Hindlimb muscle (tissue), 1 donor: ENCODE measurements around the gene ANKS1B. TPM values are rescaled to one million over a fixed set of nuclear protein-coding genes. Genes with fewer than 3 reads are reported as not detected.

Source experiments
- DNase-seq: peaks from one replicate; pipeline ENCODE4 v3.0.0-alpha.2; 2013
- polyA plus RNA-seq: library from polyadenylated mRNA; unstranded; fragments of 120-200 nt; gene quantifications from one replicate; pipeline ENCODE4 v1.2.1, GENCODE V29; 2013; ENCODE audit not compliant: insufficient read length

Gene ANKS1B
- polyA plus RNA-seq, 1 donor: 2.2 TPM

DNA sequence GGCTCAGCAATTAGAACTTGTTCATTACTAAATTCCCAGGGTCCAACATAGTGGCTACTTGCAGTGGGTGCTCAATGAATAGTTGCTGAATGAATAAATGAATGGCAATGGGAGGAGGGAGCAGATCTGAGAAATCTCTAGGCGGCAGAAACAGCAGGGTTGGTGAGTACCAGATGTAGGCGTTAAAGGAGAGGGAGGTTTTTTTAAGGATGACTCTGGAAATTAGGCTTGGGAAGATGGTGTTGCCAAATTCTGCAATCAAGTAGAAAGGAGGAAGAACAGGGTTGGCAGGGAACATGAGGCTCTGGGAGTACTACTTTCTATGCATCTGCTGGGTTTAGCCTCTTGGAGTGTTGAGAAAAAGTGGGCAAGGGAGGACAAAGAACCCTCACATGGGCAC is 1132.6 kb downstream of the ANKS1B start:
- DNase-seq: no peak

DNA sequence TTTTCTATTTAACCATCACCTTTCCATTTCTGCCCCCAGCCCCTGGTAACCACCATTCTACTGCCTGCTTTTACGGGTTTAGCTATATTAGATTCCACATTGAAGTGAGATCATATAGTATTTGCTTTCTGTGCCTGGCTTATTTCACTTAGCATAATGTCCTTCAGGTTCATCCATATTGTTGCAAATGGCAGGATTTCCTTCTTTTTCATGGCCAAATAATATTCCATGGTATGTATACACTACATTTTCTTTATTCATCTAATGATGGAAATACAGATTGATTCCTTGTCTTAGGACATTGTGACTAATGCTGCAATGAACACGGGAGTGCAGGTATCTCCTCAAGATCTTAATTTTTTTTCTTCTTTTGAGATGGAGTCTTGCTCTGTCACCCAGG is 1137.5 kb downstream of the ANKS1B start:
- no peak for DNase-seq

DNA sequence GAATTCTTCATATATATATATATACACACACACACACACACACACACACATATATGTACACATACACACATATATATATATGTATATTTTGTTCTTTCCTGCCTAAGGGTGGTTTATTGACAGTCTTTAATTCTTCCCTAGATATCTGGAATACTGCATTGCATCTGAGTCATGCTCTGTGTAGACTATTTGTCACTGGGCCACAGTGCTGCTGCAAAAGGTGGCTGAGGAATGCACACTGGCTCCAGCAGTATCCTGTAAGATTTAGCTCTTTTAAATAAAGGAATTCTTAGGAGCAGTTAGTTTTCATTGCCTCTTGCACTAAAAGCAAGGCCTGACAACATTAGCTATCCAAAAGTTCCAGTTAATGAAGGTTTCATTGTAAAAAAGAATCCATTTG is 1138.8 kb downstream of the ANKS1B start:
- DNase-seq: no peak

DNA sequence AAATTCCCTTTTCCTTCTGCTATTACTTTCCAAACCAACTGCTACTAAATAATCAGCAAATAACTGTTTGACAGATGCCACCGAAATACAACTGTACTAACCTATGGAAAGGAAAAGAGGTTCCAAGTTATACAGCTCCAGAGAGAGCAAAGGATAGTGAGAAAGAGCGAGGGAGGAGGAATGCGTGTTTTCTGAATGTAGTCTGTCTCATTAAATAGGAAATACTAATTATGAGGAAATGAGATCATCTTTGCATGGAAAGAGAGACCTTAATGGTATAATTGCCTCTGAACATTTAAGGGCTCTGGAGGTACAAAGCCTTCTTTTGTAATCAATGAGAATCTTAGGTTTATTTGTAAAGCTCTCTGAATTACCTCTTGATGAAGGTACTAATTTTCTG is 1144.4 kb downstream of the ANKS1B start:
- no peak for DNase-seq

DNA sequence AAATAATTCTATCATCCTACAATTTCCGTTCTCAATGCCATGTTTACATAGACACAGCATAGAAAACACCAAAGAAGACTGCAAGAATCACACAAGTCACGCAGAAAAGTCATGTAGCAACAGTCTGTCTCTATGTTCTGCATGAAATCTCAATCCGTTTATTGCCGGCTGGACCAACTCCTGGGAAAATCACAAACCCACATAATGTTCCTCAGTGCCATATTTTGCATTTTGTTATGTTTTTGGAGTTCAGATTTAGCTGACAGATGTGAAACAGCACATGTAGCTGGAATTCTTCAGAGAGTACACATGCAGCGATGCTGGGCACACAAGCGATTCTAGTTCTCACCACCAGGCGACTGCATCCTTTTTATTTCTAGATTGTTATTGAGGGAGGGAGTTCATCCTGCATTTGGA is 1146.5 kb downstream of the ANKS1B start:
- peak; percentile 34 for DNase-seq

DNA sequence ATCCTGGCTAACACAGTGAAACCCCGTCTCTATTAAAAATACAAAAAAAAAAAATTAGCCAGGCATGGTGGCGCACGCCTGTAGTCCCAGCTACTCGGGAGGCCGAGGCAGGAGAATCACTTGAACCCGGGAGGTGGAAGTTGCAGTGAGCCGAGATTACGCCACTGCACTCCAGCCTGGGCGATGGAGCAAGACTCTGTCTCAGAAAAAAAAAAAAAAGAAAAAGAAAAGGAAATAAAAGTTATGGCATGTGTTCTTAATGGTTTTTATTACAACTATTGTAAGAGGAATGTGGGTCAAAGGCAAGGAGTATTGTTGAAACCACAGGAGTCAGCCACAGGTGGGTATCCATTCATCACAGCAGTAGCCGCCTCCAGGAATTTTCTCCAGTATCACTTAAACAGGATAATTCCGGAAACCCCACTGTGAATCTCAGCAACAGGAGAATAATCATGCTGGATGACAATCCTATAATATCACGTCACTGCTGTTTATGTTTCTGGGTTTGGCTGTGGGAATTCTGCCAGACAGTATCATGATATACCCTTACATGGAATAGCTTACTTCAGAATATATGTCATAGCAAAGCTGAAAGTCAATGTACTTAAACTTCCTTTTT is 1147.5 kb downstream of the ANKS1B start:
- DNase-seq: peak; percentile 41

DNA sequence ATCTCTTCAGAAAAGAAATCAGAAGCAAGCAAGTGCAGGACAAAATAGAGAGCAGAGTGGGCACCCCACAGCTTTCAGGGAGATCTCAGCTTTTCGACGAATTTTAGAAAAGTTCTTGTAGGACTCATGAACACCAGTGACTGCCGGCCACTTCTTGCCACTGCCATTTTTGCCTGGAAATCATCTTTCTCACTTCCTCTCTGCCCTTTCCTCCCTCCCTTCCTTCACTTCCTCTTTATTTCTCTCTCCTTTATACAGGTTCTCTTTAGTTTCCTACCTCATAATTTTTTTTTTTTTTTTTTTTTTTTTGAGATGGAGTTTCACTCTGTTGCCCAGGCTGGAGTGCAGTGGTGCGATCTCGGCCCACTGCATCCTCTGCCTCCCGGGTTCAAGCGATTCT is 1154.1 kb downstream of the ANKS1B start:
- DNase-seq: no peak

DNA sequence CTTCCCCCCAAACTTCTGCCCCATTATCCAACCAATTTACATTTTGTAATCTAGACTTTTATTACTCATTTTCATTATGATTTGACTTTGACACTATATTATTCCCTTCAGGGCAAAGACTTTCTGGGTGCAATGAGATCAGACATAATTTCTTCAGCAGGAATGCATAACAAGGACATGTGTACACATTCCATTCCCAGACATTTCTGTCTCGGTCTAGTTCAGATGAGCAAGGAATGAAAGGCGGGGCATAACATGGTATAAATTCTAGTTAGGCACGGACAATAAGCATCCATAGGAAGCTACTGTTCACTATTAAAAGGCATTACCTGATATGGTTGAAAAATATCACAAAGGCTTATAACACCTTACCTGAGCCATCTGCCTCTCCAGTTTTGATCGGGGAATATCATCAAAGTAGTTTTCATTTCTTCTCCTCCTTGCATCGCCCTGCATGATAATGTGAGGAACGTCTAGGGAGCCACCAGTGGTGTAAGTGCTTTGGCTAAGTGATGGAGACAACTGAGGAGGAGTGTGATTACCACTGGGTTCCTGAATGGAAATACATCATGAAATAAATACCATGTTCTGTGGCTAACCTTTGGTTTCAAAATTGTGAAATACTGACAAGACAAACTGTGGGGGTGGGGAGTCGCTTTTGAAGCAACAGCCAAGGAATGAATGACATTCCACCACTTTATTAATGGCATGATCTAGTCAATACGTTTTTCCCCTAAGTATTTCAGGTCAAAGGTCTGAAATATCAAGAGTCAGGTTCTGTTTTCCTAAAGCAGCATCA is 1155.7 kb downstream of the ANKS1B start:
- DNase-seq: no peak

DNA sequence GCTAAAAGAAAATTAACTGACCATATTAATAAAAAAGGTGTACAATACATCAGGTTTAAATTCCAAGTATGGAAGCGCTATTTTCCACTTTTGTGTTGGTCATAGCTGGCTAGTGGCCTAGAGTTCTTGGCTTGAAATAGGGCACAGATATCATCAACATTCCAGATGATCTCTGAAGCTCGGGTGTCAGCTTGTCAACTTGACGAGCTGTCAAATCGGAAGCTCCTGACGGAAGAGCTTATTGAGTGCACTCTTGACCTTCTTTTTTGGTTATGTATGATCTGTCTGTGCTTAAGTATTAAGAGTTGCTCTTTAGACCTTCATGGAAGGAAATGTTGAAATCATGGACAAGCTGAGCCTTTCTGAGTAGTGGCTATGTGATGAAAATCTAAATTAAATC is 1161.7 kb downstream of the ANKS1B start:
- no peak for DNase-seq

DNA sequence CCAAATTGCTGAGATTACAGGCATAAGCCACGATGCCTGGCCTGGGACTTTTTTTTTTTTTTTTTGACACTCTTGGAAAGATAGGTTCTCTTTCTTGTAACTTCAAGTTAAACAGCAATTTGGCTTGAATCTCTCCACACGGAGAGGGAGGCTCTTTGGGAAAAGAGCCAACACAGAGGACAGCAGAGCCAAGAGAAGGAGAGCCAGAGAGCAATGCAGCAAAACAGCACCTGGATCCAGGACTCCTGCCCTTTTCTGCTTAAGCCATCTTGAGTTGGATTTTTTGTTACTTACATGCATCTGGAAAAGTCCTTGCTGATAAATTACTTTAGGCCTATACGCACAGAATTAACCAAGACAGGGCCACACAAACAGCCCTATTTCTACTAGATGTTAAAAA is 1162.9 kb downstream of the ANKS1B start:
- peak; percentile 80 for DNase-seq

DNA sequence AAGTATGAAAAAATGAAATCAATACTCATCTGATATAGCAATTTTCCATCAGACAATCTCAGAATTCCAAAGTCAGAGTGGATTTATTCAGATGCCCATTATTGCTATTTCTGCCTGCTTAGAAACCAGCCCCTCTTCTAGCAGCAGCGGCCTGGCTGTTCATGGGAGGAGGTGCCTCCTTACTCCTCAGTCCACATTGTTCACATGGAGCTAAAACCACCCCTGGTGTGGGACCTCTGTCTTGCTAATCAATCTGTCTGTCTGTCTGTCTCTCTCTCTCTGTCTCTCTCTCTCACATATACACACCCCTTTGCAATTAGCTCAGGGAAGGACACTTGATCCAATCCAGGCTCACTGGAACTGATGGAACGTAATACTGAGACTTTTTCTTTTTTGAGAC is 1163.5 kb downstream of the ANKS1B start:
- DNase-seq: no peak

DNA sequence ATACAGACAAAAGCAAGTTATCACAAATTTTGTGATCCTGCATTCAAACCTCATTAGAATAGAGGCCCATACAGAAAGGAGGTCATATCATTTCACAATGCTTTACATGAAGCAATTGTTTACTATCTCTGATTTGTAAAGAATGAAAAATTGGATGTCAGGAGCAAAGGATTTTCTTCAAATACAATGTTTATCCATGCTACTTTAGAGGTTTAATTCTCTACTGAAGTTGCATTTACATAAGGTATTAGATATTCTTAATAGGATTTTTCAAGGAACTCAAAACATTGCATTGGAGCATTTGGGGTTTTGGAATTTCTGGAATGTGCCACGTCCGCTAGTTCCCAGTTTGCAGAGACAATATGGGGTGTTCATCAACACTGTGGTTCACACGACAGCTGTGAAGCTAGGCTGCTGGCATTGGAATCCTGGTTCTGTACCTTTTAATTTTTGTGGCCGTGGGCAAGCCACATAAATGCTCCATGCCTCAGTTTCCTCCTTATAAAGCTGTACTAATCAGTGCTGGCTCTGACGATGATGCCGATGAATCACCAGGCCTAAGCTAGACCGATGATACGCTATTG is 1164.8 kb downstream of the ANKS1B start:
- no peak for DNase-seq

DNA sequence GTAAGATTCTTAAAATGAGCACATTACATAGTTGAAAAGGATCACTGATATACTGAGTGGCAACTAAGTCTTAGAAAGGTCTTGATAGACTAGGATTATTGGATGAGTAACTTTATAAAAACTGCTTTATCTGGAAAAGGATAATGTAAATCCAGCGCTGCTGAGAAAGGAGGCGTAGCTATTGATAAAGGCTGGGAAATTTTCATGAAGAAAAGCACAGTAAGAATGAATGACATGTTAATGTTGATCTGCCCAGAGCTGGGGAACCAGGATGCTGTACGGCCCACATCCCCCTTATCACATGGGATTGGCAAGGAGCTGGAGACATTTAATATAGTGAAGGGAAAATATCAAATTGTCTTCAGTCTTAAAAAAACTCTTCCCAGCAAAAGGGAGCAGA is 1165.7 kb downstream of the ANKS1B start:
- no peak for DNase-seq

DNA sequence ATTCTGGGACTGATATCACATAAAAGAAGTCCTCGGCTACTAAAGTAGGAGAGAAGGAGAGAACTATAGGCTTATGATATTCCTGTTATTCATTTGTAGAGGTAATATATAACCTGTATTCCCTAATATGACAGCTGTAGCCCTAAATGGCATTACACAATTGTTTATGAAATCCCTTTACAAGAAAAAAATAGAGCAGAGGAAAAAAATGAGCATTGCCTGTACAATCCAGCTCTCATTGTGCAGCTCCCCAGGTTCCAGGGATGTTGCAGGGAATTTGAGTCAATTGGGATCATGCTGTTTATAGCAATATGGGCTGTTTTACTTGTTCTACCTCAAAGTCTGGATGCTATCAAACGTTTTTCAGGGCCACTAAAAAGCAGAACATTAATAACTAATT is 1166.5 kb downstream of the ANKS1B start:
- DNase-seq: no peak

DNA sequence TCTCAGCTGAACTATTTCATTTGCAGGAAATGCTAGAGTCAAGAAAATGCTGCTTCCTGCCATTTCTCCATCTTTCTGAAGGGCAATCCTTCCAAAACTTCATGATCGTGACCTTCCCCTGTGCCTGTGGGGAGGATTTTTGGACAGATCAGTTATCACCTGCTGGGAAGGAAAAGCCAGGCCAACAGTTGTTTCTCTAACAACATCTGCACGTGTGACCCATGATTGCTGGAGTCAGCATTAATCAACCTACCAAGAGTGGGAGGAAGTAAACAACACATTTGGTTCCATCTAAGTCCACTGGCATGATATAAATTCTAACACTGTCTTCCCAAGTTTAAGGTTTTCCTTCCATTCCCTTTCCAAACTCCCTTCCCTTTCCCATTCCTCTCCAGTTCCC is 1167.0 kb downstream of the ANKS1B start:
- DNase-seq: peak; percentile 38

DNA sequence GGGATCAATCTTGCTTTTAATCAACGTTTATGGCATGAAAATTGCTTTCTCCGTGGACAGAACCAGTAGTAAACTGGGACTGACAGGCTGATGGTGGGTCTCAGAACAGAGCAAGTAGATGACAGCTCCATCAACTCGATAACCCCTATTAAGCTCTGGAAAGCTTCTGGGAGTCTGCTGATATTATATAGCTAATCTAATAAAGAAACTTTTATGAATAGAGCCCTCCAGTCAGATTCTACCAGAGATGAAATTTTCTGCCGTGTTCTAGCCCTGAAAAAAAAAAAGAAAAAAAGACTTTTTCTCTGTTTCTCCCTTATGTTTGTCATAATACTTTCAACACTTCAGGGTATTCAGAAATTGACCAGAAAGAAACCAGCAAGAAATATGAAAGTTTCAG is 1168.0 kb downstream of the ANKS1B start:
- no peak for DNase-seq

DNA sequence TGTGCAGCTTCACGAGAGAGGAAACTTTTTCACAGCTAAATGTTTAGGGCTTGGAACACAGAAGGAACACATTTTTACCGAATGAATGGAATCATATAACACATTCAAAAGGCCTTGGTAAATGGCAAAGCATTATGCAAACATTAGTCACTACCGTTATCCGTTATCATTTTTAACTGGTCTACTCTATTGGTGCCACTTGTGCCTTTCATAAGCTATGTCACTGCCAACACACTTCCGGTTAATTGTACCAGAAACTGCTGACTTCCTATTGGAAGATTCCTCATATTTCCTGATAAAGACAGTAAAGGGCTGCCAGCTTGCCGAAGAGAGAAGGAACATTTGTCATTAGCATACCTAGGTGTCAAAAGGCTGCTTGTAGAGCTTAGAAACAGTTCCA is 1170.5 kb downstream of the ANKS1B start:
- DNase-seq: no peak

DNA sequence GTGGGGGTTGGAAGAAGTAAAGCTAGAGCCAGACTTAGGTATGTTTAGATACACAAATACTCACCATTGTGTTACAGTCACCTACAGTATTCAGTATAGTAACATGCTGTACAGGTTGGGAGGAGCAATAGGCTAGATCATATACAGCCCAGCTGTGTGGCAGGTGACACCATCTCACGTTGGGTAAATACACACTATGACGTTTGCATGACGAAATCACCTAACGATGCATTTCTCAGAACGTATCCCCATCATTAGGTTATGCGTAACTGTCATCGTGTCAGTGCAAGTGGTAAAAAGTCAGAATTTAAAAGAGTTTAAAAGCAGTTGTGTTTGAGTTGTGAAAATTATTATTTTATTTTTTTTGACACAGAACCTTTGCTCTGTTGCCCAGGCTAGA is 1172.5 kb downstream of the ANKS1B start:
- no peak for DNase-seq

DNA sequence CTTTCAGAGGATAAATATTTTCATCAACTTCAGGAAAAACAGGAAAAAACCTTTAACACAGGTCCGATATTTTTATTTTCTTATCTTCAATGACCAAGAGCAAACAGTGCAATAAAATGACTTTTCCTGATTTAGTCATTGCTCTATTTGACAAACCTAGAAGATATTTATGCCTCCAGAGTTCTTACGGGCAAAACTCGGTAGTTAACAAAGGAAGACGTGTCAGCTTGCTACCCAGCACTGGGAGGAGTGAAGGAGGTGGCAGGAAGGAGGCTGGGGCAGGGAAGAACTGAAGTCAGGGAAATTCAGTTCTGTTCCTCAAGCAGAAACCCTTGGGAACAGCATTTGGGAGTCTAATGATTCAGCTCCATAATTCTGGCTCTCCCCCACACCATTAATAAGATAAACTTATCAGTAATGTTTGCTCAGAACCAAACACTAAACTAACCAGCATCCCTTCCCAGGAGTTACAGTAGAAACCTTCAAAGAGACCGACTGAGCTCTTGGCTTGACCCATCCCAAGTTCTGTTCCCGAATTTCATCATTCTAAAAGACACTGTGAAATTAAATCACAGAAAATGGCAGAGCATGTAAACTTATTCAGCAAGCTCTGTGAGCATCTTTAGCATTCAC is 1176.4 kb downstream of the ANKS1B start:
- DNase-seq: no peak

DNA sequence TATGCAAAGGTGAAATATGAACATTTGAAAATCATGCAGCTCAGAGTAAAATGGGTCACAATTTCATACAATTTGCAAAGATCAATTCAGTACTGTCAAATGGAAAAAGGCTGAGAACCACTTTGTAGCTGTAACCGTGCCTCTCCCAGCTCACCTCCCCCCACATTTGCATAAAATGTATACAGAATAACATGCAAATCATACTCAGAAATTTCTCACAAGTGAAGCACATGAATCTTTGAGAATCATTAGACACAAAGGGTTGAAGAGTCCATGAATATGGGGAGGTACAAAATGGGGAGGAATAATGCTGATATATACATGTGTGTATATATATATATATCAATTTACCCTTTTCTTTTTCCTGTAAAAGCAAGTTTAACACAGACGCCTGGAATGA is 1177.5 kb downstream of the ANKS1B start:
- DNase-seq: no peak

DNA sequence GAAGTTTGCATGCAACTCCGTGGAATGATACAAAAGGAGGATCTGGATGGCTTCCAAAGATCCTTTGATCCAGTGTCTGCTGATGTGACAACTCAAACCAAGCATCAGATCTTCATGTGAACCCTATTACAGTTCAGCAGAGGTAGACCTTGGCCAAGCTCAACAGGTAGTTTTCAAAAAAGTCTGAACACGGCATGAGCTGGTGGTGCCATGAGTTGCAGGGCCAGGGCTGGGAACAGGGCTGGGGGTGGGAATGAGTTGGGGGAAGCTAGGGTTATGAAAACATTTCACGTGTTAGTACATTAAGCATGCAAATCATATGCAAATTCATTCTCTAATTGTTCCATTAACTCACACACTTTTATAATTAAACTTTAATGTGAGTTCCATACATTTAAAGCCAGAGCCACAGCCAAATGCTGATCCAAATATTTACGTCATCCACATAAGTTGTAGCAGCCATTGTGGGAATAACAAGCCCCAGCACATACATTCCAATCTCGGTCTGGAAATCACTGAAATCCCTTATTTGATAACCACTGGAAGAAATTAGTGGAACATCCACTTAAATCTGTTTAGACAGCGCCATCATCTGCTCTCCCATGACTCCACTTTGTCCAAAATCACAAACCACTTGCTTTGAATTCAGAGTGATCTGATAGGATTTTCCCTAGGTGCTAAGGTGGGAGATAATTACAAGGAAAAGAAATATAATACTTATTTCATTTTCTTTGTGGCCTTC is 1181.1 kb downstream of the ANKS1B start:
- no peak for DNase-seq

DNA sequence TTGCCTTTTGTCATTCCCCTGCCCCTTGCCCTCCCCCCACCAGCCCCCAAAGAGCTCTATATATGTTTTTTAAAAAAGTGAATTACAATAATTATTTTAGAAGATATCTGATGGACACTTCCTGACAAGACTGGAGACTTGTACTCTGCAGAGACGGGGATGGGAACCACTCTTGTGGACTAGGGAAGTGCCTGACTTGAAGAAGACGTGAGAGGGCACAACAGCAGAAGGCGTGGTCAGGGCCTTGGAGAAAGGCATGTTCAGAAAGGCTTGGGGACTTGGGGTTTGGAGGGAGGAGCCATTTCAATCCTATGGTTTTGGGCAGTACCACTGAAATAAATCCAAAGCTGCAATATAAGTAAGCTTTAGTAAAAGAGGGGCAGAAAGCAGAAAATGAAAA is 1184.9 kb downstream of the ANKS1B start:
- DNase-seq: no peak
